ENCODE measurements around the gene ZNF500. TPM values are rescaled to one million over a fixed set of nuclear protein-coding genes. Genes with fewer than 3 reads are reported as not detected.
"Not testable (repeated sequence)": the region's sequence is repeated elsewhere in the genome, so short reads cannot be mapped to it uniquely, and the experiment has no call there.

ZNF500 gene
- polyA plus RNA-seq, 2 of the 4 experiments (the other 2 are of a cell fraction) = 4.6 to 6.7 TPM

GRCh38 chr16:4743226-4743878 is 23.6 kb downstream of the ZNF500 start:
- FAIRE-seq (no peak), ATAC-seq (no peak), DNase-seq (ENCODE audit: low read depth in 1 of 2, low spot score in 1 of 2) (no peak)
- 87% methylated on average over 14 of the region's 14 CpGs for WGBS (ENCODE audit: missing lambda C conversion rate)
- no peak overlapping the region for H3K4me3 ChIP-seq
- TF ChIP-seq ELK1 (IDR thresholded peaks at IDR 0.05; ENCODE audit: low read depth, low read length) (no peak), CEBPB (IDR thresholded peaks at IDR 0.05) (no peak), EHF (CRISPR knock-in tag; IDR thresholded peaks at IDR 0.05) (no peak), CHD2 (IDR thresholded peaks at IDR 0.05; ENCODE audit: low read length, partially characterized antibody) (no peak), JUNB (IDR thresholded peaks at IDR 0.05) (no peak), RAD21 (conservative IDR thresholded peaks at IDR 0.05 in 1 of 2, IDR thresholded peaks at IDR 0.05 in 1 of 2) (no peak), ESRRA (IDR thresholded peaks at IDR 0.05; ENCODE audit: borderline replicate concordance, low read length) (no peak), POLR2AphosphoS2 (conservative IDR thresholded peaks at IDR 0.05; ENCODE audit: low read length) (no peak), HEYL (CRISPR knock-in tag; IDR thresholded peaks at IDR 0.05) (no peak), ZFP36 (IDR thresholded peaks at IDR 0.05; ENCODE audit: borderline replicate concordance, partially characterized antibody) (no peak), ZC3H11A (IDR thresholded peaks at IDR 0.05) (no peak), CHD4 (IDR thresholded peaks at IDR 0.05; ENCODE audit: borderline replicate concordance) (no peak), HES2 (IDR thresholded peaks at IDR 0.05) (no peak)
- H3K4me1 ChIP-seq = no peaks in the 10 kb centered on the region
- ChIA-PET POLR2A (no interaction called here), CTCF (interaction anchor here (1.0 kb wide), 1 partner anchor 13 kb away, joined by 3 read pairs; no protein-coding TSS in a partner anchor)
- no peak overlapping the region for H3K4me2 ChIP-seq
- H3K9me3 ChIP-seq = no peaks in the 10 kb centered on the region
- no peak overlapping the region for H3K27ac ChIP-seq

GRCh38 chr16:4738370-4738769 is 28.6 kb downstream of the ZNF500 start:
- H3K4me3 ChIP-seq; H3K27ac ChIP-seq; H3K4me1 ChIP-seq; ATAC-seq; H3K9me3 ChIP-seq; POLR2A ChIA-PET; DNase-seq (ENCODE audit: low read depth in 1 of 2, low spot score in 1 of 2); H3K4me2 ChIP-seq; FAIRE-seq: not testable (repeated sequence)
- CTCF ChIA-PET = interaction anchor here (0.7 to 1.3 kb wide), 2 partner anchors 218 to 1020 kb away, joined by 3 to 4 read pairs; no protein-coding TSS in a partner anchor
- 70% methylated on average over 5 of the region's 5 CpGs for WGBS (ENCODE audit: missing lambda C conversion rate)

- Histone ChIP-seq H3K4me3 (no peak overlapping the region), H3K4me2 (no peak overlapping the region), H3K4me1 (peaks cover 8% of the 10 kb centered on the region; the same call in 1 of the 3 replicates), H3K27ac (no peak overlapping the region), H3K9me3 (no peaks in the 10 kb centered on the region)
- ATAC-seq (no peak), FAIRE-seq (no peak), DNase-seq (ENCODE audit: low read depth in 1 of 2, low spot score in 1 of 2) (no peak)
- TF ChIP-seq MAFK (IDR thresholded peaks at IDR 0.05; ENCODE audit: partially characterized antibody) = no peak
- TF ChIP-seq HOXA7 (CRISPR knock-in tag; IDR thresholded peaks at IDR 0.05) = no peak
- no peak for TF ChIP-seq E2F6 (IDR thresholded peaks at IDR 0.05; ENCODE audit: borderline replicate concordance, low read depth)
- TF ChIP-seq NR3C1 (IDR thresholded peaks at IDR 0.05) = no peak
- no peak for TF ChIP-seq JUNB (IDR thresholded peaks at IDR 0.05)
- TF ChIP-seq HES2 (IDR thresholded peaks at IDR 0.05) = no peak
- TF ChIP-seq ATOH8 (CRISPR knock-in tag; IDR thresholded peaks at IDR 0.05; ENCODE audit: low read depth) = no peak
- TF ChIP-seq PHF8 (IDR thresholded peaks at IDR 0.05; ENCODE audit: borderline replicate concordance, low read depth) = no peak
- no peak for TF ChIP-seq HOXB5 (CRISPR knock-in tag; IDR thresholded peaks at IDR 0.05)
- TF ChIP-seq GATA3 (IDR thresholded peaks at IDR 0.05; ENCODE audit: borderline replicate concordance) = no peak
- no peak for TF ChIP-seq HEYL (CRISPR knock-in tag; IDR thresholded peaks at IDR 0.05)
- no peak for TF ChIP-seq ELK1 (IDR thresholded peaks at IDR 0.05; ENCODE audit: low read depth, low read length)
- no peak for TF ChIP-seq RNF2 (IDR thresholded peaks at IDR 0.05; ENCODE audit: borderline replicate concordance, low read depth)
- TF ChIP-seq CTCF (IDR thresholded peaks at IDR 0.05) = no peak
- TF ChIP-seq HOXB13 (CRISPR knock-in tag; IDR thresholded peaks at IDR 0.05; ENCODE audit: low read depth) = no peak
- TF ChIP-seq BHLHE40 (IDR thresholded peaks at IDR 0.05; ENCODE audit: low read depth, low read length) = no peak
- TF ChIP-seq HDAC2 (IDR thresholded peaks at IDR 0.05) = no peak
- no peak for TF ChIP-seq POLR2AphosphoS2 (conservative IDR thresholded peaks at IDR 0.05; ENCODE audit: low read length)
- CTCF ChIA-PET = interaction anchor here (0.7 to 1.2 kb wide), 2 partner anchors 218 to 1019 kb away, joined by 4 to 9 read pairs; no protein-coding TSS in a partner anchor
- WGBS (ENCODE audit: missing lambda C conversion rate) = 78% methylated on average over 13 of the region's 15 CpGs
- POLR2A ChIA-PET = no interaction called here
Measured at GRCh38 chr16:4737545-4737944, 29.4 kb downstream of the ZNF500 start.

Measured in A549 (cell line).